Large intestine (tissue), 3 donors: ENCODE data around the gene NUP153. TPM values are rescaled to one million over a fixed set of nuclear protein-coding genes. Genes with fewer than 3 reads are reported as not detected.
"Not testable (repeated sequence)": the region's sequence is repeated elsewhere in the genome, so short reads cannot be mapped to it uniquely, and the experiment has no call there.

Source experiments
- DNase-seq, 2 donors: peaks; one replicate each; pipeline versions ENCODE4 v3.0.0 to v3.0.0-alpha.2; 2013
- H3K27ac ChIP-seq: one replicate; pipeline ENCODE4 v1.5.1; 2013; ENCODE audit warnings: low read length
- H3K27me3 ChIP-seq: 2 replicates; pipeline ENCODE4 v1.6.1; 2013; ENCODE audit warnings: low read length; ENCODE audit not compliant: control insufficient read depth, insufficient read depth
- H3K36me3 ChIP-seq: 2 replicates; pipeline ENCODE4 v1.6.1; 2013; ENCODE audit warnings: low read length; ENCODE audit not compliant: control insufficient read depth, insufficient read depth
- H3K4me1 ChIP-seq: one replicate; pipeline ENCODE4 v1.6.1; 2013; ENCODE audit warnings: low read length; ENCODE audit not compliant: control insufficient read depth, insufficient read depth
- H3K4me3 ChIP-seq: one replicate; pipeline ENCODE4 v1.5.1; 2013; ENCODE audit warnings: low read length
- H3K9me3 ChIP-seq: one replicate; pipeline ENCODE4 v1.6.1; 2013; ENCODE audit warnings: mild to moderate bottlenecking, low read depth, low read length, moderate library complexity; ENCODE audit not compliant: control insufficient read depth
- WGBS: methylation state at CpG from one replicate; pipeline ENCODE4 v1.1.5; 2013; ENCODE audit warnings: low lambda C conversion rate; ENCODE audit not compliant: insufficient coverage; 5-methylcytosine and 5-hydroxymethylcytosine counted together
- polyA plus RNA-seq: library from polyadenylated mRNA; unstranded; fragments of 120-200 nt; gene quantifications from one replicate; pipeline ENCODE4 v1.2.1, GENCODE V29; 2013

The NUP153 gene
- polyA plus RNA-seq, 1 donor: 32.2 TPM

GRCh38 chr6:17589406-17590096 is 117.2 kb downstream of the NUP153 start:
- Histone ChIP-seq H3K36me3 (no peaks in the 10 kb centered on the region), H3K4me3 (no peak overlapping the region), H3K9me3 (no peaks in the 10 kb centered on the region), H3K27ac (peak overlapping the region; percentile 8), H3K4me1 (no peaks in the 10 kb centered on the region), H3K27me3 (no peaks in the 10 kb centered on the region)
- no CpG with 5 or more reads among the region's 5 CpGs for WGBS
- peak; percentile 67 to 81 for DNase-seq

- 50% methylated on average over 1 of the region's 6 CpGs for WGBS
- Histone ChIP-seq H3K4me1 (no peaks in the 10 kb centered on the region), H3K9me3 (no peaks in the 10 kb centered on the region), H3K36me3 (no peaks in the 10 kb centered on the region), H3K4me3 (no peak overlapping the region), H3K27me3 (no peaks in the 10 kb centered on the region), H3K27ac (no peak overlapping the region)
- DNase-seq: peak; percentile 44 to 73
Observed at GRCh38 chr6:17588011-17588410, 118.7 kb downstream of the NUP153 start.

- not testable (repeated sequence) for H3K27me3 ChIP-seq, DNase-seq, H3K27ac ChIP-seq, H3K4me1 ChIP-seq, H3K4me3 ChIP-seq, H3K36me3 ChIP-seq, H3K9me3 ChIP-seq
- 99% methylated on average over 8 of the region's 13 CpGs for WGBS
Observed at GRCh38 chr6:17586623-17587022, 120.1 kb downstream of the NUP153 start.

- no peaks in the 10 kb centered on the region for H3K9me3 ChIP-seq
- no peak for DNase-seq
- 92% methylated on average over 2 of the region's 7 CpGs for WGBS
Observed at GRCh38 chr6:17585766-17586490, 120.8 kb downstream of the NUP153 start.

GRCh38 chr6:17584241-17584803 is 122.4 kb downstream of the NUP153 start:
- 0% methylated on average over 4 of the region's 7 CpGs for WGBS

More at GRCh38 chr6:17585766-17586490, 120.8 kb downstream of the NUP153 start:
- Histone ChIP-seq H3K27me3 (no peaks in the 10 kb centered on the region), H3K27ac (no peak overlapping the region), H3K4me1 (no peaks in the 10 kb centered on the region), H3K4me3 (no peak overlapping the region), H3K36me3 (no peaks in the 10 kb centered on the region)

GRCh38 chr6:17583811-17584210 is 122.9 kb downstream of the NUP153 start:
- 59% methylated on average over 4 of the region's 5 CpGs for WGBS
- peaks cover 2% of the 10 kb centered on the region for H3K27me3 ChIP-seq
- H3K9me3 ChIP-seq: no peaks in the 10 kb centered on the region
- H3K4me3 ChIP-seq: no peak overlapping the region
- no peak overlapping the region for H3K27ac ChIP-seq
- H3K4me1 ChIP-seq: no peaks in the 10 kb centered on the region
- peak in 1 of 2 donors; percentile 10 for DNase-seq
- no peaks in the 10 kb centered on the region for H3K36me3 ChIP-seq

More at GRCh38 chr6:17584241-17584803, 122.4 kb downstream of the NUP153 start:
- no peaks in the 10 kb centered on the region for H3K36me3 ChIP-seq
- H3K4me3 ChIP-seq: no peak overlapping the region
- no peaks in the 10 kb centered on the region for H3K4me1 ChIP-seq
- no peak overlapping the region for H3K27ac ChIP-seq
- DNase-seq: peak in 1 of 2 donors; percentile 49
- H3K9me3 ChIP-seq: no peaks in the 10 kb centered on the region
- peaks cover 2% of the 10 kb centered on the region for H3K27me3 ChIP-seq

GRCh38 chr6:17581282-17581681 is 125.4 kb downstream of the NUP153 start:
- H3K27me3 ChIP-seq, H3K4me1 ChIP-seq, DNase-seq, H3K36me3 ChIP-seq, H3K9me3 ChIP-seq, H3K4me3 ChIP-seq, H3K27ac ChIP-seq: not testable (repeated sequence)
- WGBS: 100% methylated on average over 1 of the region's 7 CpGs

GRCh38 chr6:17580518-17581048 is 126.1 kb downstream of the NUP153 start:
- Histone ChIP-seq H3K27me3 (peaks cover 2% of the 10 kb centered on the region), H3K36me3 (no peaks in the 10 kb centered on the region), H3K27ac (no peak overlapping the region), H3K4me1 (no peaks in the 10 kb centered on the region), H3K4me3 (peak overlapping the region; percentile 43), H3K9me3 (no peaks in the 10 kb centered on the region)
- peak in 1 of 2 donors; percentile 50 for DNase-seq
- WGBS: no CpG with 5 or more reads among the region's 53 CpGs

- Histone ChIP-seq H3K27me3 (peaks cover 2% of the 10 kb centered on the region), H3K36me3 (no peaks in the 10 kb centered on the region), H3K4me3 (no peak overlapping the region), H3K9me3 (no peaks in the 10 kb centered on the region), H3K4me1 (no peaks in the 10 kb centered on the region), H3K27ac (no peak overlapping the region)
- no peak for DNase-seq
- no CpG with 5 or more reads among the region's 1 CpG for WGBS
Observed at GRCh38 chr6:17577059-17577458, 129.7 kb downstream of the NUP153 start.

- Histone ChIP-seq H3K9me3 (no peaks in the 10 kb centered on the region), H3K4me3 (no peak overlapping the region), H3K36me3 (no peaks in the 10 kb centered on the region), H3K27ac (no peak overlapping the region), H3K4me1 (no peaks in the 10 kb centered on the region), H3K27me3 (no peaks in the 10 kb centered on the region)
- 100% methylated on average over 1 of the region's 8 CpGs for WGBS
- no peak for DNase-seq
Observed at GRCh38 chr6:17574866-17575560, 131.7 kb downstream of the NUP153 start.
